CD4-positive, alpha-beta T cell (primary cell): ENCODE results near the gene LLPH. TPM values are rescaled to one million over a fixed set of nuclear protein-coding genes. Genes with fewer than 3 reads are reported as not detected.

Experiments used
- ATAC-seq: fragments of 200-7000 bp; cut with Tn5 transposase; one replicate; pipeline ENCODE4 v1.10.0; 2022; ENCODE audit warnings: mild to moderate bottlenecking; ENCODE audit not compliant: poor library complexity
- CTCF ChIA-PET: fragments of 350-600 bp; sonication (Branson Sonifier 250); formaldehyde crosslinking; loops from one replicate; lab custom pipeline; 2021; ENCODE audit warnings: antibody characterized with exemption, inconsistent platforms; lab: Charles Lee
- POLR2A ChIA-PET: fragments of 350-600 bp; sonication (Branson Sonifier 250); formaldehyde crosslinking; loops from one replicate; lab custom pipeline; 2021; ENCODE audit warnings: antibody characterized with exemption, inconsistent platforms; lab: Charles Lee
- DNase-seq, 14 experiments: peaks; one replicate each; pipeline ENCODE4 v3.0.0-alpha.2; 2013 to 2020; ENCODE audit warnings: mixed read lengths in 2 of 14
- H3K27ac ChIP-seq, 2 donors: one replicate each; pipeline versions ENCODE4 v1.5.1 to v1.7.0; 2013; ENCODE audit warnings: low read length in 2 of 2, low read depth in 1 of 2, mild to moderate bottlenecking in 1 of 2
- H3K27me3 ChIP-seq, 2 experiments: 1 replicate in 1 of 2; 2 replicates in 1 of 2; pipeline versions ENCODE4 v1.6.1 to v1.7.0; 2013; ENCODE audit warnings: low read length in 2 of 2, control low read depth in 1 of 2, mild to moderate bottlenecking in 1 of 2, moderate library complexity in 1 of 2; ENCODE audit not compliant: insufficient read depth in 2 of 2, control insufficient read depth in 1 of 2
- H3K36me3 ChIP-seq: one replicate; pipeline ENCODE4 v1.6.1; 2013; ENCODE audit warnings: low read length, control low read depth; ENCODE audit not compliant: insufficient read depth
- H3K4me1 ChIP-seq: one replicate; pipeline ENCODE4 v1.6.1; 2013; ENCODE audit warnings: low read length, control low read depth; ENCODE audit not compliant: insufficient read depth
- H3K4me3 ChIP-seq: one replicate; pipeline ENCODE4 v1.5.1; 2013; ENCODE audit warnings: mild to moderate bottlenecking, low read length, moderate library complexity
- H3K9me3 ChIP-seq, 2 experiments: 1 replicate in 1 of 2; 2 replicates in 1 of 2; pipeline versions ENCODE4 v1.6.1 to v1.7.0; 2013; ENCODE audit warnings: low read length in 2 of 2, mild to moderate bottlenecking in 2 of 2, control low read depth in 1 of 2, moderate library complexity in 1 of 2; ENCODE audit not compliant: control insufficient read depth in 1 of 2, insufficient read depth in 1 of 2
- H3K27ac Mint-ChIP-seq: one replicate; pipeline ENCODE4 v1.8.0; 2020; ENCODE audit warnings: mixed read lengths
- H3K27me3 Mint-ChIP-seq: one replicate; pipeline ENCODE4 v1.8.0; 2021; ENCODE audit warnings: mixed read lengths
- H3K36me3 Mint-ChIP-seq: one replicate; pipeline ENCODE4 v1.8.0; 2021; ENCODE audit warnings: low read depth, mixed read lengths
- H3K4me1 Mint-ChIP-seq: one replicate; pipeline ENCODE4 v1.8.0; 2021; ENCODE audit warnings: low read depth, mixed read lengths
- H3K4me3 Mint-ChIP-seq: one replicate; pipeline ENCODE4 v1.8.0; 2020; ENCODE audit warnings: mild to moderate bottlenecking, mixed read lengths
- H3K9me3 Mint-ChIP-seq: one replicate; pipeline ENCODE4 v1.8.0; 2020; ENCODE audit warnings: mixed read lengths
- intact Hi-C, 2 experiments: fragments of 100-400 bp; cut with DNase I in 1 of 2; cut with micrococcal nuclease in 1 of 2; formaldehyde crosslinking; loops; one replicate each; pipeline versions ENCODE4 v1.15.1 to v1.9.0; 2023 to 2025; cut with DNase I, micrococcal nuclease
- total RNA-seq, 174 experiments: library from RNA in 2 of 174; stranded (reverse) in 2 of 174; gene quantifications; one replicate each; pipeline ENCODE4 v1.2.3 and lab custom pipeline; 2021 to 2026
- TF ChIP-seq, protein P1 (sequence below): fragments of 200-600 bp; IDR thresholded peaks from one replicate; pipeline ENCODE4 v1.8.0; 2022; ENCODE audit warnings: antibody characterized with exemption, mild to moderate bottlenecking

Gene LLPH
- total RNA-seq, 2 experiments from 2014 or later, result 27.3 to 31.0 TPM

DNA sequence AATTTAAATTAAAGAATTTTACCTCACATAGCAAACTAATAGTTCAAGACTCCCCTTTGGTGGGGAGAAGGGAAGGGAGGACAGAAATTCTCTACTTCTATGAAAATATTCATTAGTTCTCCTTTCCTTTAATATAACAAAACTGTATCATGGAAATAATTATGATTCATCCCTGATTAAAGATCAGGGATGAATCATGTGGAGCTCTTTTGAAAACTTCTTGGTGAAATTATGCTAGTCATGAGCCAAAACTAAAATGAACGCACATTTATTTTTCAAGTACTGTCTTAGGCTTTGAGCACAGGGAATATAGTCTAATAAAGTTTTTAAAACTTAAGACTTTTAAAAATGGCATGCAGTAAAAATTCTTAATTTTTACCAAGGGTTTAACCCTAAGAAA is 22.2 kb upstream of the LLPH start:
- ATAC-seq, result no peak
- H3K36me3 Mint-ChIP-seq, result peaks cover 72% of the 10 kb centered on the region
- TF ChIP-seq, protein P1, sequence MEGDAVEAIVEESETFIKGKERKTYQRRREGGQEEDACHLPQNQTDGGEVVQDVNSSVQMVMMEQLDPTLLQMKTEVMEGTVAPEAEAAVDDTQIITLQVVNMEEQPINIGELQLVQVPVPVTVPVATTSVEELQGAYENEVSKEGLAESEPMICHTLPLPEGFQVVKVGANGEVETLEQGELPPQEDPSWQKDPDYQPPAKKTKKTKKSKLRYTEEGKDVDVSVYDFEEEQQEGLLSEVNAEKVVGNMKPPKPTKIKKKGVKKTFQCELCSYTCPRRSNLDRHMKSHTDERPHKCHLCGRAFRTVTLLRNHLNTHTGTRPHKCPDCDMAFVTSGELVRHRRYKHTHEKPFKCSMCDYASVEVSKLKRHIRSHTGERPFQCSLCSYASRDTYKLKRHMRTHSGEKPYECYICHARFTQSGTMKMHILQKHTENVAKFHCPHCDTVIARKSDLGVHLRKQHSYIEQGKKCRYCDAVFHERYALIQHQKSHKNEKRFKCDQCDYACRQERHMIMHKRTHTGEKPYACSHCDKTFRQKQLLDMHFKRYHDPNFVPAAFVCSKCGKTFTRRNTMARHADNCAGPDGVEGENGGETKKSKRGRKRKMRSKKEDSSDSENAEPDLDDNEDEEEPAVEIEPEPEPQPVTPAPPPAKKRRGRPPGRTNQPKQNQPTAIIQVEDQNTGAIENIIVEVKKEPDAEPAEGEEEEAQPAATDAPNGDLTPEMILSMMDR, result no peak
- no peaks in the 10 kb centered on the region for H3K27me3 Mint-ChIP-seq
- no peak overlapping the region for H3K27ac Mint-ChIP-seq
- DNase-seq, result no peak
- Histone ChIP-seq H3K27ac (no peak overlapping the region), H3K27me3 (no peaks in the 10 kb centered on the region), H3K4me1 (peaks cover 4% of the 10 kb centered on the region), H3K9me3 (no peaks in the 10 kb centered on the region), H3K36me3 (peaks cover 46% of the 10 kb centered on the region), H3K4me3 (no peak overlapping the region)
- ChIA-PET CTCF (no interaction called here), POLR2A (no interaction called here)
- no peak overlapping the region for H3K4me3 Mint-ChIP-seq
- H3K9me3 Mint-ChIP-seq, result no peaks in the 10 kb centered on the region
- H3K4me1 Mint-ChIP-seq, result peaks cover 26% of the 10 kb centered on the region
- intact Hi-C loops, result no loop called here

- CTCF ChIA-PET, result interaction anchor here (1.8 kb wide), 1 partner anchor 11 kb away, joined by 4 read pairs; no protein-coding TSS in a partner anchor
- no peaks in the 10 kb centered on the region for H3K9me3 ChIP-seq
- no peak overlapping the region for H3K4me3 ChIP-seq
- Mint-ChIP-seq H3K9me3 (no peaks in the 10 kb centered on the region), H3K27me3 (no peaks in the 10 kb centered on the region), H3K36me3 (peaks cover 79% of the 10 kb centered on the region), H3K4me3 (no peak overlapping the region), H3K4me1 (peaks cover 22% of the 10 kb centered on the region), H3K27ac (peak overlapping the region; percentile 45)
- TF ChIP-seq, protein P1, result no peak
- DNase-seq (peak in 2 of 14 experiments; percentile 35 to 51), ATAC-seq (peak; percentile 32)
- peaks cover 60% of the 10 kb centered on the region for H3K36me3 ChIP-seq
- intact Hi-C loops, result loop anchor here (2.0 to 10.0 kb wide), 3 partner anchors 19 to 545 kb away; partner anchors contain the start of gene TMBIM4 (in 1 of the 2)
- POLR2A ChIA-PET, result no interaction called here
- no peaks in the 10 kb centered on the region for H3K4me1 ChIP-seq
- no peaks in the 10 kb centered on the region for H3K27me3 ChIP-seq
- H3K27ac ChIP-seq, result no peak overlapping the region
These were observed 19.3 kb upstream of the LLPH start for GRCh38 chr12:66149702-66150398.

GRCh38 chr12:66144791-66145754 is 14.5 kb upstream of the LLPH start:
- ChIA-PET CTCF (interaction anchor here (0.6 to 2.7 kb wide), 6 partner anchors 9 to 121 kb away, joined by 3 to 8 read pairs (median 4); partner anchors contain the start of gene LLPH), POLR2A (interaction anchor here (0.9 to 1.3 kb wide), 3 partner anchors 14 to 207 kb away, joined by 3 to 5 read pairs (median 5); partner anchors contain the start of genes LLPH and TMBIM4)
- no peaks in the 10 kb centered on the region for H3K27me3 Mint-ChIP-seq
- peak overlapping the region; percentile 50 for H3K27ac Mint-ChIP-seq
- peak; percentile 73 for ATAC-seq
- intact Hi-C loops, result loop anchor here (1.0 to 10.0 kb wide), 4 partner anchors 264 to 716 kb away; no protein-coding TSS in a partner anchor
- Histone ChIP-seq H3K27me3 (no peaks in the 10 kb centered on the region), H3K4me1 (no peaks in the 10 kb centered on the region), H3K36me3 (peaks cover 83% of the 10 kb centered on the region), H3K27ac (no peak overlapping the region), H3K4me3 (no peak overlapping the region), H3K9me3 (peaks cover 0 to 23% of the 10 kb centered on the region in 2 experiments)
- peak in 3 of 14 experiments; percentile 11 to 52 (median 52) for DNase-seq
- peaks cover 5% of the 10 kb centered on the region for H3K9me3 Mint-ChIP-seq
- peaks cover 90% of the 10 kb centered on the region for H3K36me3 Mint-ChIP-seq
- no peak overlapping the region for H3K4me3 Mint-ChIP-seq
- peaks cover 34% of the 10 kb centered on the region for H3K4me1 Mint-ChIP-seq
- TF ChIP-seq, protein P1, result peak; percentile 36
